GM23338 (cell line): ENCODE data around the gene RBM42. TPM values are rescaled to one million over a fixed set of nuclear protein-coding genes. Genes with fewer than 3 reads are reported as not detected.

Source experiments
- EZH2 ChIP-seq: fragments of 200-600 bp; sonication (generic); IDR thresholded peaks from one replicate; pipeline ENCODE4 v1.8.0; 2017; ENCODE audit warnings: antibody characterized with exemption, mild to moderate bottlenecking, low read depth; ENCODE audit not compliant: unreplicated experiment
- POLR2AphosphoS5 ChIP-seq: IDR thresholded peaks from 2 replicates; pipeline ENCODE4 v1.6.1; 2016; ENCODE audit warnings: antibody characterized with exemption, low read depth
- STAT1 ChIP-seq: IDR thresholded peaks from one replicate; pipeline ENCODE4 v1.6.1; 2016; ENCODE audit warnings: antibody characterized with exemption; ENCODE audit not compliant: unreplicated experiment
- polyA plus RNA-seq: library from polyadenylated mRNA; unstranded; fragments of >200 nt; fragmentation: Nextera tagmentation; extraction: Ambion mirVana; gene quantifications from 2 replicates; pipeline ENCODE4 v1.2.1, GENCODE V29; 2016
- total RNA-seq: library from RNA; depleted of rRNA; stranded (reverse); fragments of >200 nt; shearing (Covaris generic); gene quantifications from 2 replicates; pipeline ENCODE4 v1.2.3, GENCODE V29; 2014; rRNA removed
- TF ChIP-seq, protein P1 (sequence below): fragments of 250-450 bp; sonication (Bioruptor Pico); IDR thresholded peaks from 2 replicates; pipeline ENCODE4 v1.5.0; 2020; ENCODE audit warnings: mild to moderate bottlenecking, moderate library complexity

The RBM42 gene
- total and polyA plus RNA-seq, 2 experiments from 2014 or later: 74.7 to 82.9 TPM

DNA sequence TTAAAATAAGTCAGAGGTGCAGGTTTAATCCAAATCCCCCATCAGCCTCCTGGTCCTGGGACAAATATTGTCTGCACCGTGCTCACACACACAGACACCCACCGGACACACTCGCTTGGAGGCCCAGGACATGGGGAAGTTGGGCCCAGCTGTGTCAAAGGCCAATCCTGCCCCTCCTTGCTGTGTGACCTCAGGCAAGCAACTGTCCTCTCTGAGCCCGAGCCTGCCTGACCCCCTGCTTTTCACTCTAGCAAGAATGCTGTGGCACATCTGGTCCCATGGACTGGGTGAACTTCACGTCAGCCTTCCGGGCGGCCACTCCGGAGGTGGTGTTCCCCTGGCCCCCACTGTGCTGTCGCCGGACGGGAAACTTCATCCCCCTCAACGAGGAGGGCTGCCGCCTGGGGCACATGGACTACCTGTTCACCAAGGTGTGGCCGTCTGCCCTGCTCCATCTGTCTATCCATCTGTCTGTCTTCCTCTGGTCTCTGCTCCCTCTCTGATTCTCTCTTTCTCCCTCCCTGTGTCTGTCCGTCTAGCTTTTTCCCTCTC lies 46.8 kb downstream of the RBM42 start (continued):
- TF ChIP-seq EZH2 (no peak), POLR2AphosphoS5 (no peak), STAT1 (no peak)
- TF ChIP-seq, protein P1, sequence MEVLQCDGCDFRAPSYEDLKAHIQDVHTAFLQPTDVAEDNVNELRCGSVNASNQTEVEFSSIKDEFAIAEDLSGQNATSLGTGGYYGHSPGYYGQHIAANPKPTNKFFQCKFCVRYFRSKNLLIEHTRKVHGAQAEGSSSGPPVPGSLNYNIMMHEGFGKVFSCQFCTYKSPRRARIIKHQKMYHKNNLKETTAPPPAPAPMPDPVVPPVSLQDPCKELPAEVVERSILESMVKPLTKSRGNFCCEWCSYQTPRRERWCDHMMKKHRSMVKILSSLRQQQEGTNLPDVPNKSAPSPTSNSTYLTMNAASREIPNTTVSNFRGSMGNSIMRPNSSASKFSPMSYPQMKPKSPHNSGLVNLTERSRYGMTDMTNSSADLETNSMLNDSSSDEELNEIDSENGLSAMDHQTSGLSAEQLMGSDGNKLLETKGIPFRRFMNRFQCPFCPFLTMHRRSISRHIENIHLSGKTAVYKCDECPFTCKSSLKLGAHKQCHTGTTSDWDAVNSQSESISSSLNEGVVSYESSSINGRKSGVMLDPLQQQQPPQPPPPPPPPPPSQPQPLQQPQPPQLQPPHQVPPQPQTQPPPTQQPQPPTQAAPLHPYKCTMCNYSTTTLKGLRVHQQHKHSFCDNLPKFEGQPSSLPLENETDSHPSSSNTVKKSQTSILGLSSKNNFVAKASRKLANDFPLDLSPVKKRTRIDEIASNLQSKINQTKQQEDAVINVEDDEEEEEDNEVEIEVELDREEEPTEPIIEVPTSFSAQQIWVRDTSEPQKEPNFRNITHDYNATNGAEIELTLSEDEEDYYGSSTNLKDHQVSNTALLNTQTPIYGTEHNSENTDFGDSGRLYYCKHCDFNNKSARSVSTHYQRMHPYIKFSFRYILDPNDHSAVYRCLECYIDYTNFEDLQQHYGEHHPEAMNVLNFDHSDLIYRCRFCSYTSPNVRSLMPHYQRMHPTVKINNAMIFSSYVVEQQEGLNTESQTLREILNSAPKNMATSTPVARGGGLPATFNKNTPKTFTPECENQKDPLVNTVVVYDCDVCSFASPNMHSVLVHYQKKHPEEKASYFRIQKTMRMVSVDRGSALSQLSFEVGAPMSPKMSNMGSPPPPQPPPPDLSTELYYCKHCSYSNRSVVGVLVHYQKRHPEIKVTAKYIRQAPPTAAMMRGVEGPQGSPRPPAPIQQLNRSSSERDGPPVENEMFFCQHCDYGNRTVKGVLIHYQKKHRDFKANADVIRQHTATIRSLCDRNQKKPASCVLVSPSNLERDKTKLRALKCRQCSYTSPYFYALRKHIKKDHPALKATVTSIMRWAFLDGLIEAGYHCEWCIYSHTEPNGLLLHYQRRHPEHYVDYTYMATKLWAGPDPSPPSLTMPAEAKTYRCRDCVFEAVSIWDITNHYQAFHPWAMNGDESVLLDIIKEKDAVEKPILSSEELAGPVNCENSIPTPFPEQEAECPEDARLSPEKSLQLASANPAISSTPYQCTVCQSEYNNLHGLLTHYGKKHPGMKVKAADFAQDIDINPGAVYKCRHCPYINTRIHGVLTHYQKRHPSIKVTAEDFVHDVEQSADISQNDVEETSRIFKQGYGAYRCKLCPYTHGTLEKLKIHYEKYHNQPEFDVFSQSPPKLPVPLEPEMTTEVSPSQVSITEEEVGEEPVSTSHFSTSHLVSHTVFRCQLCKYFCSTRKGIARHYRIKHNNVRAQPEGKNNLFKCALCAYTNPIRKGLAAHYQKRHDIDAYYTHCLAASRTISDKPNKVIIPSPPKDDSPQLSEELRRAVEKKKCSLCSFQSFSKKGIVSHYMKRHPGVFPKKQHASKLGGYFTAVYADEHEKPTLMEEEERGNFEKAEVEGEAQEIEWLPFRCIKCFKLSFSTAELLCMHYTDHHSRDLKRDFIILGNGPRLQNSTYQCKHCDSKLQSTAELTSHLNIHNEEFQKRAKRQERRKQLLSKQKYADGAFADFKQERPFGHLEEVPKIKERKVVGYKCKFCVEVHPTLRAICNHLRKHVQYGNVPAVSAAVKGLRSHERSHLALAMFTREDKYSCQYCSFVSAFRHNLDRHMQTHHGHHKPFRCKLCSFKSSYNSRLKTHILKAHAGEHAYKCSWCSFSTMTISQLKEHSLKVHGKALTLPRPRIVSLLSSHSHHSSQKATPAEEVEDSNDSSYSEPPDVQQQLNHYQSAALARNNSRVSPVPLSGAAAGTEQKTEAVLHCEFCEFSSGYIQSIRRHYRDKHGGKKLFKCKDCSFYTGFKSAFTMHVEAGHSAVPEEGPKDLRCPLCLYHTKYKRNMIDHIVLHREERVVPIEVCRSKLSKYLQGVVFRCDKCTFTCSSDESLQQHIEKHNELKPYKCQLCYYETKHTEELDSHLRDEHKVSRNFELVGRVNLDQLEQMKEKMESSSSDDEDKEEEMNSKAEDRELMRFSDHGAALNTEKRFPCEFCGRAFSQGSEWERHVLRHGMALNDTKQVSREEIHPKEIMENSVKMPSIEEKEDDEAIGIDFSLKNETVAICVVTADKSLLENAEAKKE (CRISPR knock-in tag): no peak

Other genes with a start within 250 kb of the RBM42 start
- not detected in 2 replicates for gene FFAR2, start 180.8 kb upstream of the RBM42 start, total RNA-seq
- not detected in 2 replicates for gene FFAR2, start 180.8 kb upstream of the RBM42 start, polyA plus RNA-seq
- gene KRTDAP, start 138.6 kb upstream of the RBM42 start, total RNA-seq: not detected in 2 replicates
- 1.6 and 2.7 TPM in 2 replicates for gene KRTDAP, start 138.6 kb upstream of the RBM42 start, polyA plus RNA-seq
- 259 and 276 TPM in 2 replicates for gene DMKN, start 115.4 kb upstream of the RBM42 start, total RNA-seq
- gene DMKN, start 115.4 kb upstream of the RBM42 start, polyA plus RNA-seq: 569 and 615 TPM in 2 replicates
- gene SBSN, start 100.7 kb upstream of the RBM42 start, total RNA-seq: not detected in 2 replicates
- gene SBSN, start 100.7 kb upstream of the RBM42 start, polyA plus RNA-seq: 0.39 and 0.42 TPM in 2 replicates
- gene GAPDHS, start 95.6 kb upstream of the RBM42 start, total RNA-seq: not detected in 2 replicates
- gene GAPDHS, start 95.6 kb upstream of the RBM42 start, polyA plus RNA-seq: 0.21 TPM in 1 of 2 replicates, not detected in the other
- gene TMEM147, start 83.4 kb upstream of the RBM42 start, total RNA-seq: 164 and 170 TPM in 2 replicates
- 272 TPM in 2 replicates for gene TMEM147, start 83.4 kb upstream of the RBM42 start, polyA plus RNA-seq
- gene ATP4A, start 65.4 kb upstream of the RBM42 start, total RNA-seq: 0.62 and 0.63 TPM in 2 replicates
- gene ATP4A, start 65.4 kb upstream of the RBM42 start, polyA plus RNA-seq: 0.61 and 1.0 TPM in 2 replicates
- not detected in 2 replicates for gene PMIS2, start 42.9 kb upstream of the RBM42 start, total RNA-seq
- gene PMIS2, start 42.9 kb upstream of the RBM42 start, polyA plus RNA-seq: not detected in 2 replicates
- 17.9 and 21.9 TPM in 2 replicates for gene HAUS5, start 16.3 kb upstream of the RBM42 start, total RNA-seq
- 22.3 and 23.2 TPM in 2 replicates for gene HAUS5, start 16.3 kb upstream of the RBM42 start, polyA plus RNA-seq
- gene ETV2, start 12.7 kb downstream of the RBM42 start, total RNA-seq: 0.87 TPM in 1 of 2 replicates, not detected in the other
- 1.5 and 1.7 TPM in 2 replicates for gene ETV2, start 12.7 kb downstream of the RBM42 start, polyA plus RNA-seq
- gene COX6B1, start 19.3 kb downstream of the RBM42 start, total RNA-seq: 564 and 722 TPM in 2 replicates
- 1,532 and 1,702 TPM in 2 replicates for gene COX6B1, start 19.3 kb downstream of the RBM42 start, polyA plus RNA-seq
- 0.42 TPM in 1 of 2 replicates, not detected in the other for gene UPK1A, start 37.5 kb downstream of the RBM42 start, total RNA-seq
- 1.0 and 1.5 TPM in 2 replicates for gene UPK1A, start 37.5 kb downstream of the RBM42 start, polyA plus RNA-seq
- gene ZBTB32, start 75.5 kb downstream of the RBM42 start, total RNA-seq: 1.8 TPM in 1 of 2 replicates, not detected in the other
- 0.45 and 0.65 TPM in 2 replicates for gene ZBTB32, start 75.5 kb downstream of the RBM42 start, polyA plus RNA-seq
- gene KMT2B, start 89.0 kb downstream of the RBM42 start, total RNA-seq: 36.2 and 49.8 TPM in 2 replicates
- gene KMT2B, start 89.0 kb downstream of the RBM42 start, polyA plus RNA-seq: 15.5 and 15.8 TPM in 2 replicates
- gene IGFLR1, start 113.4 kb downstream of the RBM42 start, total RNA-seq: 7.8 and 14.4 TPM in 2 replicates
- 17.8 and 18.1 TPM in 2 replicates for gene IGFLR1, start 113.4 kb downstream of the RBM42 start, polyA plus RNA-seq
- 13.1 and 14.3 TPM in 2 replicates for gene U2AF1L4, start 116.4 kb downstream of the RBM42 start, total RNA-seq
- gene U2AF1L4, start 116.4 kb downstream of the RBM42 start, polyA plus RNA-seq: 20.0 and 23.7 TPM in 2 replicates
- gene PSENEN, start 116.6 kb downstream of the RBM42 start, total RNA-seq: 18.5 and 20.6 TPM in 2 replicates
- 175 and 197 TPM in 2 replicates for gene PSENEN, start 116.6 kb downstream of the RBM42 start, polyA plus RNA-seq
- 6.8 and 7.1 TPM in 2 replicates for gene LIN37, start 119.5 kb downstream of the RBM42 start, total RNA-seq
- 4.3 and 8.3 TPM in 2 replicates for gene LIN37, start 119.5 kb downstream of the RBM42 start, polyA plus RNA-seq
- gene HSPB6, start 128.0 kb downstream of the RBM42 start, total RNA-seq: 0.27 and 0.87 TPM in 2 replicates
- gene HSPB6, start 128.0 kb downstream of the RBM42 start, polyA plus RNA-seq: 3.2 and 3.9 TPM in 2 replicates
- gene PROSER3, start 129.1 kb downstream of the RBM42 start, total RNA-seq: 14.7 and 28.0 TPM in 2 replicates
- 21.8 and 24.1 TPM in 2 replicates for gene PROSER3, start 129.1 kb downstream of the RBM42 start, polyA plus RNA-seq
- gene ARHGAP33, start 146.5 kb downstream of the RBM42 start, total RNA-seq: 17.7 and 22.1 TPM in 2 replicates
- gene ARHGAP33, start 146.5 kb downstream of the RBM42 start, polyA plus RNA-seq: 10.3 and 11.6 TPM in 2 replicates
- gene PRODH2, start 183.8 kb downstream of the RBM42 start, total RNA-seq: not detected in 2 replicates
- gene PRODH2, start 183.8 kb downstream of the RBM42 start, polyA plus RNA-seq: not detected in 2 replicates
- 0.58 and 1.0 TPM in 2 replicates for gene NPHS1, start 223.5 kb downstream of the RBM42 start, total RNA-seq
- gene NPHS1, start 223.5 kb downstream of the RBM42 start, polyA plus RNA-seq: 0.47 and 1.3 TPM in 2 replicates
- gene KIRREL2, start 227.9 kb downstream of the RBM42 start, total RNA-seq: 9.9 and 13.1 TPM in 2 replicates
- 3.6 and 3.8 TPM in 2 replicates for gene KIRREL2, start 227.9 kb downstream of the RBM42 start, polyA plus RNA-seq
- 28.2 and 30.2 TPM in 2 replicates for gene APLP1, start 239.5 kb downstream of the RBM42 start, total RNA-seq
- gene APLP1, start 239.5 kb downstream of the RBM42 start, polyA plus RNA-seq: 36.0 and 39.0 TPM in 2 replicates